ENCODE measurements around the gene PRR19.

The PRR19 gene

GRCh38 chr19:42271861-42272534, 29.9 kb upstream of the PRR19 start:
- no peak for DNase-seq

DNA sequence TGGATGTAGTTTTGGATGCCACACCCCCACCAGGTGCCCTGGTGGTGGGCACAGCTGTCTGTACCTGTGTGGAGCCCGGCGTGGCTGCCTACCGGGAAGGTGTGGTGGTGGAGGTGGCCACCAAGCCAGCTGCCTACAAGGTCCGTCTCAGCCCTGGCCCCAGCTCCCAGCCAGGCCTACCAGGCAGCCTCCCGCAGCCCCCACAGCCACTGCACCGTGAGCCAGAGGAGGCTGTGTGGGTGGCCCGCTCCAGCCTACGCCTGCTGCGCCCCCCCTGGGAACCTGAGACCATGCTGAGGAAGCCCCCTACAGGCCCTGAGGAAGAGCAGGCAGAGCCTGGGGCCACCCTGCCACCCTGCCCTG, 29.4 kb upstream of the PRR19 start:
- no peak for DNase-seq

GRCh38 chr19:42272989-42273406, 28.9 kb upstream of the PRR19 start:
- no peak for DNase-seq

DNA sequence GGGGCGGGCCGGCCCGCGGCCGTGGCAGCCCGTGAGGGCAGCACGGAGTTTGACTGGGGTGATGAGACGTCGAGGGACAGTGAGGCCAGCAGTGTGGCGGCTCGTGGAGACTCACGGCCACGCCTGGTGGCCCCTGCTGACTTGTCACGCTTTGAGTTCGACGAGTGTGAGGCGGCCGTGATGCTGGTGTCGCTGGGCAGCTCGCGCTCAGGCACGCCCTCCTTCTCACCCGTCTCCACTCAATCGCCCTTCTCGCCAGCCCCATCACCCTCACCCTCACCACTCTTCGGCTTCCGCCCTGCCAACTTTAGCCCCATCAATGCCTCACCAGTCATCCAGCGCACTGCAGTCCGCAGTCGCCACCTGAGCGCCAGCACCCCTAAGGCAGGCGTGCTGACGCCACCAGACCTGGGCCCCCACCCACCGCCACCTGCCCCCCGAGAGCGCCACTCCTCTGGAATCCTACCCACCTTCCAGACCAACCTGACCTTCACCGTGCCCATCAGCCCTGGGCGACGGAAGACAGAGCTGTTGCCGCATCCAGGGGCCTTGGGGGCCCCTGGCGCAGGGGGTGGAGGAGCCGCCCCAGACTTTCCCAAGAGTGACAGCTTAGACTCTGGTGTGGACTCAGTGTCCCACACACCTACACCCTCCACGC, 28.4 kb upstream of the PRR19 start:
- DNase-seq = no peak

DNA sequence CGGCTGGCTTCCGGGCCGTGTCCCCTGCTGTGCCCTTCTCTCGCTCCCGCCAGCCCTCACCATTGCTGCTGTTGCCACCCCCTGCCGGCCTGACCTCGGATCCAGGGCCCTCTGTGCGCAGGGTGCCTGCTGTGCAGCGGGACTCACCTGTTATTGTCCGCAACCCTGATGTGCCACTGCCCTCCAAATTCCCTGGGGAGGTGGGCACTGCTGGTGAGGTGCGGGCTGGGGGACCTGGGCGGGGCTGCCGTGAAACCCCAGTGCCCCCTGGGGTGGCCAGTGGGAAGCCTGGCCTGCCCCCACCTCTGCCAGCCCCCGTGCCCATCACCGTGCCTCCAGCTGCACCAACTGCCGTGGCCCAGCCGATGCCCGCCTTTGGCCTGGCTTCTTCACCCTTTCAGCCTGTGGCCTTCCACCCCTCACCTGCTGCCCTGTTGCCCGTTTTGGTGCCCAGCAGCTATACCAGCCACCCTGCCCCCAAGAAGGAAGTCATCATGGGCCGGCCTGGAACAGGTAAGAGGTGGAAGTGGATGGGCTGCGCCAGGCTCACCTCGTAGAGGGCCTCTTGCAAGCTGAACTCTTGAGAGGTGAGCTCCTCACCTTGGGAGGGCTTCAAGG, 27.8 kb upstream of the PRR19 start:
- no peak for DNase-seq

DNA sequence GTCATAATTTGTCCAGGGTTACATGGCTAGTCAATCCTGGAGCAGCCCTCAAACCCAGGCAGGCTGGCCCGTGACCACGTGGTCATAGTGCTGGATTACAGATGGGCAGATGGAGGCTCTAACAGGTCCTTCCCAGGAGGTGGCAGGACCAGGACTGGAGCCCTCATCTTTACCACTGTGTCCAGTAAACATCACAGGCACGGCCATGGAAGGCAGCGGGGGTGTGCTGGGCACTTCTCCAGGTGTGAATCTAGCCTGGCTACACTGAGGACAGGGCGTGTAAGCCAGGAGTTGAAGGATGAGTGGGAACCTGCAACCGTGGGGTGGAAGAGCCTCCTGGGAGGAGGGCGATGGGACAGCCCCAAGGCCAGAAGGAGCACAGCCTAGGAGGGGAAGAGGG, 26.8 kb upstream of the PRR19 start:
- DNase-seq = no peak

DNA sequence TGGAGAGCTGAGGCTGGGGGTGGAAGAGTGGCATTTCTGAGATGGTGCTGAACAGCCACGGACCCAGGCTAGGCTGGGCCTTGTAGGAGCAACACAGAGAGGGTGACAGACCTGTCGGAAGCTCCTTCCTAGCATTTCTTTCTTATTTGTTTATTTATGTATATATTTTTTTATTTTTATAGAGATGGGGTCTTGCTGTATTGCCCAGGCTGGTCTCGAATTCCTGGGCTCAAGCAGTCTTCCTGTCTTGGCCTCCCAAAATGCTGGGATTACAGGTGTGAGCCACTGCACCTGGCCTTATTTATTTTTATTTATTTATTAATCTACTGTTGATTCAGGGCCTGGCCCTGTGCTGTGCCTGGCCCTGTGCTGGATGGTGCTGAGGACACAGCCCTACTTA, 26.4 kb upstream of the PRR19 start:
- no peak for DNase-seq

DNA sequence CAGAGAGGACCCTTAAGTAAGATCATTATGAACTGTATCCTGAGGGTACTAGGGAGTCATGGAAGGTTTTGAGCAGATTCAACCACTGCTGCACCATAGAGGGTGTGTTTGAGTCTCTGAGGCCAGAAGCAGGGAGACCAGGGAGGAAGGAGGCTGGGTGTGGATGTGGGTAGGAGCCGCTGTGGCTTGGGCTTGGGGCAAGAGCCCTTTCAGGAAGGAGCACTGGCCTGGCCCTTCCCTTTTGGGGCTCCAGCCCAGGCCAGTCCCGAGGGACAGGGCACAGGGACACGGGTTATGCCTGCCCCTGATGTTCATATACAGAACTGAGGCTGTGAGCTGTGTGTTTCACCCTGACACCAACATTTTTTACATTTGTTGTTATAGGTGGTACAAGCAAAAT, 25.6 kb upstream of the PRR19 start:
- DNase-seq = no peak

DNA sequence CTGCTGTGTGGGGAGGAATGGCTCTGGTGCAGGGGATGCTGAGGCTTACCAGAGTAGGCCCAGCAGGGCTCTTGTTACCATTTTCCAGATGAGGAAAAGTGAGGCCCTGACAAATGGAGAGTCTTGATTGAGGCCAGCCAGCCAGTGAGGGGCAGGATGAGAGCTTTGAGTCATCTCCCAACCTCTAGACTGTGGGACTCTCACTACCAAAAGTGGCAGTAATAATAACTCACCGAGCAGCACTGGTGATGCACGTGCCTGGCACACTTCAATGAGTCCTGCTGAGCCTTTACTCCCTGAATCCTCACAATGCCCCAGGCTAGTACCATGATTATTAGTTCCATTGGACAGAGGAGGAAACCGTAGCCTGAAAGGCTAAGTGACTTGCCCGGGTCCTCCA, 25.1 kb upstream of the PRR19 start:
- DNase-seq = no peak

- no peak for DNase-seq
These were observed 24.0 kb upstream of the PRR19 start for GRCh38 chr19:42277821-42278451.

DNA sequence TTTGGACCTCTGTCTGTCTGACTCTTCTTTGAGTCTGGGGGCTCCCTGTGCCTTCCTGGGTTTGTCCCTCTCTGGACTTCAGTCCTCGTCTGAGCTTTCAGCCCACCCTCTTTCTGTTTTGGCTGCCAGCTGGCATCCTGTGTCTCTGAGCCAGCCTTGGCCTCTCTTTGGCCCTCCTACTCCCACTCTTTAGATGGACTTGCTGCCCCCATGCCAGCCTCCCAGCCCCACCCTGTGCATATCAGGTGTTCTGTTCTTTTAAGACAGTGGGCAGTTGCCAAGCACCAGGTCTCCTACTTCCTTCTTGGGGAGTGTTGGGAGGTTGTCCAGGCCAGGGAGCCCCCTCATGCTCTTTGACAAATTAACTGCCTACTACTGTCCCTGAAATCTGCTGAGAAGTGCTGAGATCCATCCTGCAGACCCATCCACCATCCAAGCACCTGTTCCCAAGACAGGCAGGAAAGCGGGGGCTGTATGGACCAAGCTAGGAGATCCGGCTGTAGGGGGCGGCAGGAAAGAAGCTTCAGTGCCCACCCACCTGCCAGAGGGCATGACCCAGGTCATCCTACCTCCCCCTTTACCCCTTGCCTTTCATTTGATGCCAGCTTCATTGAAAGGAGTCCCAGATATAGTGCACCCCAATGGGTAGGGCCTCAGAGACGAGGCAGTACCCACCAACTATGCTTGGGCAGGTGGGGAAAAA, 23.3 kb upstream of the PRR19 start:
- DNase-seq = no peak

DNA sequence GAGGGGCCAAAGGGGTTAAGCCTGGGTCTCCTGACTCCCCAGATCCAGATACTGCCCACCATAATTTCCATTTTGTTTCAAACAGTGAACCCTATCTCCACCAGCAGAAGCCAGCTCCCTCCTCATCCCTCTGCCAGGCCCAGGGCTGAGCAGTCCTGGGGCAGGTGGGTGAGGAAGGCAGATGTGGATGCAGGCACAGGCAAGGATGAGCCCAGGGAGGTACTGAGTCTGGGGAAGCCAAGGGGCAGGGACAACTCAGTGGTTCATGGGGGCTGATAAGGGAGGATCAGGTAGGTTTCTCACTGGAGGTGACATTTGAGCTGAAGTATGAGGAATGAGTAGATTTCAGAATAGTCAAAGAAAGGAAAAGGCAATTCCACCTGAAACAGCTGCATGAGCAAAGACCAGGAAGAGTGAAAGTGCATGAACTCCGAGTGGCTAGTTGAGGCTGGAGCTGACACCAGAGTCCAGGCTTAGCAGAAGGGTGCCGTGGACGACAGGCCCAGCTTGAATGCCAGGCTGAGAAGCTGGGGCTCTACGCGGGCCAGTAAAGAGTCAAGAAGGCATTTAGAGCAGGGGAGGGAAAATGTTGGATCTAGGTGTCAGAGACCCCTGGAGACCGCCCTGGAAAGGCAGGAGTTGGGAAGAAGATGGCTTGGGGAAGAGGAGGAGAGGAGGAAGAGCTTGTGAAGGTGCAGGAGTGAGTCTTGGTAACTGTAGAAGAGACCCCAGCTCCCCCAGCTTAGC, 22.6 kb upstream of the PRR19 start:
- no peak for DNase-seq

GRCh38 chr19:42279902-42280814, 21.8 kb upstream of the PRR19 start:
- DNase-seq = peak; percentile 92

DNA sequence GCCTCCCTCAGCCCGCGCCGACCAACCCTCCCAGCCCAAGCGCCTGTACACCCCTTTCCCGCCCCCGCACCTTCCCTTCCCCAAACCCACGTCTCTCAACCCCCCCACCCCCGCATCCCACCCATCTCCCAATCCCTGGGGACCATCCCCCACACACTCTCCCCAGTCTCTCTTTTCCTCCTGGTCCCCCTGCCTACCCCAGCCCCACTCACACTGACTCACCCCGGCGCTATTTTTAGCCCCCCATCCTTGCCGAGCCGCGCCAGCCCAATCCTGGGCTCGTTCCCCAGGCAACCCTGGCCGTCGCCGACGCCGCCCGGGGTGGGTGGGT, 21.2 kb upstream of the PRR19 start:
- no peak for DNase-seq

DNA sequence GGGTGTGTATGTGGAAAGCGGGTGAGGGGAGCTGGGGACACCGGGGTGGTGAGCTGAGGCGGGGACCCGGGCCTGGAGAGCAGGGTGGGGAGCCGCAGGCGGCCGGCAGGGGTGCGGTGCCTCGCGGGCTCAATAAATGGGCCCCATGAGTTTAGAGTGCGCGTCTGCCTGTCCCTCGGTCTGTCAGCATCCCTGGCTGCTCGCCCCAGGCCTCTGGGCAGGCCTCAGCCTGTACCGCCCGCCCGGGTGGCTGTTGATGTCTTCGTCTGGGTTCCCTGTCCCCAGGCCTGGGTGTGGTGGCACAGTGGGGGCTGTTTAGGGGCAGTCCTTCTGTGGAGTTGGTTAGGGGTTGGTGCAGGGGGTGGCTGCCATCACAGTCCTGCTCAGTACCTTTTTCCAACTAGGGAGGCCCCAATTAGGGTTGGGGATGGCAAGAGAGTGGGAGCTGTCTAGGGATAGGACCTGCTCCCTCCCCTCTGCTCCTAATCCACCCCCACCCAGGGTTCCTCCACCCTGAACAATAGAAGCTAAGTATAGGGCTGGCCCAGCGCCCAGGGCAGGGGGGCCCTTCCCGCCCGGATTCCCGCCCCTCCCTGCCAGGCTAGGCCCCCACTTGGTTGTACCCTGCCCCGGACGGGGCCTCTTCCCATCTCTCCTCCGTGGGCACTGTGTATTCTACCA, 20.6 kb upstream of the PRR19 start:
- peak; percentile 44 for DNase-seq

DNA sequence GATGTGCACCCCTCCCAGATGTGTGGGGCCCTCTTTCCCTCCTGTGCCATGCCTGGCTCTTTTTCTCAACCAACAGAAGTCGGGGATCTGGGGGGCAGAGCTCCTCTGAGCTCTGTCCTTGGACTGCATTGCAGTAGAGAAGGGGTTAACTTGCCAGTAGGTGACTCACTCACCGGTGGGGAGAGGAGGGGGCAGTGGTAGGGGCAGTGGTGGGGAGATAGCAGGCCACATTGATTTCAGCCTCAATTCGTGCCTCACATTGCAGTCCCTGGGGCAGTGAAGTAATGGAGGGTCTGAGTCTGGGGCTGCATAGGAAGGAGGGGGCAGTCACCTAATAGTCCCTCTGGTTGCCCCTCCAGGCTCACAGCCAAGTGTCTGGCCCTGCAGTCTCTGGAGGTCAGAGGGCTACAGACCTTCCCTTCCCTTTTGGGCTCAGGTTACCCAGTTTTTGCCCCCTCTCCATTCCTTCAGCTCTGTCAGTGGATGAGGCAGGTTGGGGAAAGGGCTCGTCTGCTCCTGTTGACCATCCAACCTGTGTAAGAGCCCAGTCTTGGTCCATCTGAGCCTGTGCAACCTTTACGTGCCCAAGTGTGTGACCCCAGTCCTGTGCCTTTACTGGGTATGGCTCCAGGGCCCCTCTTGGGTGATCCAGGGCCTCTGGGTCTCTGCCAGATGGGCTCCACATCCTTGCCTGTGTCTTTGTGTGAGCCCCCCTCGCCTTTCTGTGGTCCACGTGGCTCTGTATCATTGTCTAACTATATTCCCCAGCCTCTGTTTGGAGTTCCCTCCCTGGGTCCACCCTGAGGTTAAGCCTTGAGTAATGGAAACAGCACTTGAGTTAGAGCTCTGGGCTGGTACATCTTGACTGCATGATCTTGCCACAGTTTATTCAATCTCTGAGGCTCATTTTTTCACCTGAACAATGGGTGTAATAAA, 19.8 kb upstream of the PRR19 start:
- DNase-seq = no peak

DNA sequence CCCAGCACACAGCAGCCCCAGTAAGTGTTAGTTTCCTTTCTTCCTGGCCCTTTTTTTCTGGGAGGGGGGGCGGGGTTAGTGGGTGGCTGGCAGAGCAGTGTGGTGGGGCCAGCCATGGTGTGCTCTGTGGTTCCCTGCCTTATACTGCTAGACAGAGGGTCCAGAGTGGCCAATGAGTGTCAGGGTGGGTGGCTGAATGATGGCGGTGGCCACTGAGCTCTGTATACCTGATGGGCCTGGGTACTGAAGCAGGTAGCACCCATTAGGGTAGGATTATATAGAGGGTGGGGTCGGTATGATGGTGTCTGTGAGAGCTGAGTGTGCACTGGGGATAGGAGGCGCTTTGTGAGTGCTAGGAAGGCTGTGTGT, 19.1 kb upstream of the PRR19 start:
- peak; percentile 43 for DNase-seq

DNA sequence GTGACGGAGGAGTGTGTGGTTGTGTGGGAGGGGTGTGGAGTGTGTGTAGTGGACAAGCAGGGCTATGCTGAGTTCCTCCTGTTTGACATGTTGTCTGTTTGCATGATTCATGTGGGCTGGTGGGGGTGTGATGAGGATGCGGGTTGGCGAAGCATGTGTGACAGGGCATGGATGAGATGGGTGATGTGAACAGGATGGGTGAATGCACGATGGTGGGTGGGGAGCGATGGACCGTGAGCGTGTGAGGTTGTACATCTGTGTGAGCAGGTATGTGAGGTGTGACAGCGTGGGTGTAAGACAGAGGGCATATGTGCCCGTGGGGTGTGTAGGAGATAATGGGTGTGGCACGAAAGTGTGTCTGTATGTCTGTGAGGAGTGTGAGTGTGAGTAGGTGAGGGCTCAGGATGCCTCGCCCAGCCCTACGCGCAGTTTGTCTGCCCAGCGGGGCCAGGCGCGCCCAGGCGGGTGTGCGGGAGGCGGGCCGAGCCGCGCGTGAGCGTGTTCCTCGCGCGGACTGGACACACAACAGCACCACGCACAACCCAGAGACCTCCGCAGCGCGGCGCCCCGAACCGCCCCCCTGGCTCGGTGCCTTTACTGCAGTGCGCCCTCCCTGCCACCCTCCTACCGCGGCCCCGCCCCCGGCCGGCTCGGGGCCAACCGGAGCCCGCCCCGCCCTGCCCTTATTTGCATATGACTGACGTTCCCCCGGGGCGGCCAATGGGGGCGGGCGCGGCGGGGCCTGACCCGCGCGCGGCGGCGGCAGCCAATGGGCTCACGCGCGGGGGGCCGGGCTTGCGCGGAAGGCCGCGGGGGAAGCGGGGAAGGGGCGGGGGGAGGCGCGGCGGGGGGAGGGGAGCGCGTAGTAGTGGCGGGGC, 18.5 kb upstream of the PRR19 start:
- DNase-seq = peak; percentile 97

GRCh38 chr19:42284066-42284501, 17.8 kb upstream of the PRR19 start:
- peak; percentile 91 for DNase-seq

Data from CD4-positive, alpha-beta T cell treated with Interleukin-17A for 1 hour (primary cell).